K562 (cell line): ENCODE measurements around the gene PLAGL1. TPM values are rescaled to one million over a fixed set of nuclear protein-coding genes. Genes with fewer than 3 reads are reported as not detected.

Source experiments
- ATAC-seq: fragments of 200-7000 bp; cut with Tn5 transposase; 3 replicates; pipeline ENCODE4 v1.9.1; 2020; ENCODE audit warnings: moderate library complexity
- BruUV-seq: library from RNA; stranded (reverse); fragments of 400-500 nt; replicated peaks from 2 replicates; lab custom pipeline; 2021; lab: Mats Ljungman, UMichigan
- CTCF ChIA-PET: fragments of 300-600 bp; formaldehyde crosslinking; extraction: SDS; loops from one replicate; lab custom pipeline; 2021; ENCODE audit warnings: low intra/inter-chr PET ratio; lab: Yijun Ruan, JAX
- POLR2A ChIA-PET: fragments of 300-600, 350-650 bp; sonication (Branson Sonifier 250); formaldehyde crosslinking; extraction: SDS; loops from one replicate; lab custom pipeline; 2021; ENCODE audit warnings: antibody characterized with exemption, inconsistent platforms; lab: Yijun Ruan, JAX
- DNase-seq, 4 experiments: peaks; one replicate each; pipeline versions ENCODE4 v3.0.0 to v3.0.0-alpha.2; 2011 to 2018; ENCODE audit warnings: low spot score in 3 of 4, mixed read lengths in 3 of 4; ENCODE audit errors: extremely low read depth in 1 of 4
- FAIRE-seq: peaks from 2 replicates; lab custom pipeline; 2011; peaks lifted over from hg19 to GRCh38; lab: Jason Lieb, UNC
- H2AFZ ChIP-seq: 2 replicates; pipeline ENCODE4 v1.6.0; 2011; ENCODE audit warnings: low read depth, low read length, control low read depth, inconsistent platforms
- H3K27ac ChIP-seq: fragments of 200-600 bp; 3 replicates; pipeline ENCODE4 v1.8.0; 2011; ENCODE audit warnings: low read depth, mild to moderate bottlenecking, control low read depth, inconsistent platforms, low read length, moderate library complexity, mixed read lengths; ENCODE audit errors: extremely low read depth
- H3K27me3 ChIP-seq, 2 experiments: fragments of 300-600 bp in 1 of 2; 2 replicates in 1 of 2; 3 replicates in 1 of 2; pipeline versions ENCODE4 v1.6.0 to v1.8.0; 2011; ENCODE audit warnings: inconsistent platforms in 2 of 2, low read length in 2 of 2, mild to moderate bottlenecking in 1 of 2, mixed read lengths in 1 of 2, moderate library complexity in 1 of 2; ENCODE audit not compliant: control insufficient read depth in 2 of 2, insufficient read depth in 2 of 2
- H3K36me3 ChIP-seq: fragments of 300-600 bp; 3 replicates; pipeline ENCODE4 v1.8.0; 2011; ENCODE audit warnings: mild to moderate bottlenecking, low read length, inconsistent platforms; ENCODE audit not compliant: control insufficient read depth, insufficient read depth
- H3K4me1 ChIP-seq, 2 experiments: fragments of 200-600 bp in 1 of 2; replicated peaks in 1 of 2; 2 replicates in 1 of 2; 3 replicates in 1 of 2; pipeline versions ENCODE4 v1.5.1 to v1.8.0; 2011; ENCODE audit warnings: inconsistent platforms in 2 of 2, low read length in 2 of 2, mild to moderate bottlenecking in 1 of 2, mixed read lengths in 1 of 2, moderate library complexity in 1 of 2; ENCODE audit not compliant: control insufficient read depth in 2 of 2, insufficient read depth in 2 of 2
- H3K4me2 ChIP-seq: 2 replicates; pipeline ENCODE4 v1.6.1; 2011; ENCODE audit warnings: low read length, control low read depth, inconsistent platforms, mixed read lengths; ENCODE audit not compliant: insufficient read depth
- H3K4me3 ChIP-seq: fragments of 200-600 bp; sonication (generic), shearing (Covaris generic); 2 replicates; pipeline ENCODE4 v1.5.1; 2016; ENCODE audit warnings: control low read depth, inconsistent platforms
- H3K79me2 ChIP-seq: fragments of 200-600 bp; 3 replicates; pipeline ENCODE4 v1.8.0; 2011; ENCODE audit warnings: low read length, inconsistent platforms; ENCODE audit not compliant: control insufficient read depth, insufficient read depth
- H3K9ac ChIP-seq, 2 experiments: 2 replicates each; pipeline versions ENCODE4 v1.6.0 to v1.6.1; 2011; ENCODE audit warnings: low read depth in 2 of 2, low read length in 2 of 2, control low read depth in 1 of 2, inconsistent platforms in 1 of 2, mild to moderate bottlenecking in 1 of 2, mixed read lengths in 1 of 2; ENCODE audit not compliant: insufficient read depth in 1 of 2
- H3K9me1 ChIP-seq: one replicate; pipeline ENCODE4 v1.6.0; 2011; ENCODE audit warnings: inconsistent platforms, mild to moderate bottlenecking, low read length, moderate library complexity; ENCODE audit not compliant: control insufficient read depth, insufficient read depth
- H3K9me3 ChIP-seq: replicated peaks from 2 replicates; pipeline ENCODE4 v1.5.1; 2011; ENCODE audit warnings: low read depth, low read length, inconsistent platforms; ENCODE audit not compliant: control insufficient read depth, insufficient read depth
- H4K20me1 ChIP-seq: replicated peaks from 2 replicates; pipeline ENCODE4 v1.6.1; 2011; ENCODE audit warnings: low read length, inconsistent platforms, mixed read lengths; ENCODE audit not compliant: control insufficient read depth, insufficient read depth
- ARID2 ChIP-seq: fragments of 450-650 bp; IDR thresholded peaks from 2 replicates; pipeline ENCODE4 v1.6.1; 2017; ENCODE audit warnings: antibody characterized with exemption, mild to moderate bottlenecking
- ASH1L ChIP-seq: fragments of 450-650 bp; IDR thresholded peaks from 2 replicates; pipeline ENCODE4 v1.6.1; 2018; ENCODE audit warnings: borderline replicate concordance, mild to moderate bottlenecking, low read depth; ENCODE audit not compliant: partially characterized antibody
- HCFC1 ChIP-seq: IDR thresholded peaks from 2 replicates; pipeline ENCODE4 v1.6.1; 2012; ENCODE audit warnings: low read depth, low read length, improper control_type of control experiment
- HDAC3 ChIP-seq: fragments of 450-650 bp; IDR thresholded peaks from 2 replicates; pipeline ENCODE4 v1.6.1; 2018; ENCODE audit warnings: borderline replicate concordance, mild to moderate bottlenecking, moderate library complexity; ENCODE audit not compliant: partially characterized antibody
- HDGF ChIP-seq: fragments of 450-650 bp; IDR thresholded peaks from 2 replicates; pipeline ENCODE4 v1.6.1; 2016
- HNRNPUL1 ChIP-seq: fragments of 200-400 bp; formaldehyde crosslinking; IDR thresholded peaks from 2 replicates; pipeline ENCODE4 v1.6.1; 2017; ENCODE audit warnings: low read length
- KDM5B ChIP-seq: fragments of 200-600 bp; sonication (generic); IDR thresholded peaks from 2 replicates; pipeline ENCODE4 v1.6.1; 2012; ENCODE audit warnings: low read depth, mild to moderate bottlenecking, moderate library complexity, low read length, control low read depth, inconsistent platforms; ENCODE audit not compliant: insufficient replicate concordance
- MAFF ChIP-seq: IDR thresholded peaks from 2 replicates; pipeline ENCODE4 v1.6.1; 2012; ENCODE audit warnings: low read length, improper control_type of control experiment
- POLR3G ChIP-seq: IDR thresholded peaks from 2 replicates; pipeline ENCODE4 v1.6.1; 2011; ENCODE audit not compliant: insufficient read length, insufficient replicate concordance; ENCODE audit errors: extremely low read depth
- PRPF4 ChIP-seq: fragments of 200-400 bp; formaldehyde crosslinking; IDR thresholded peaks from one replicate; pipeline ENCODE4 v1.6.1; 2017; ENCODE audit warnings: low read length, low read depth, mild to moderate bottlenecking; ENCODE audit not compliant: insufficient read depth, poor library complexity, severe bottlenecking
- SP2 ChIP-seq: IDR thresholded peaks from 2 replicates; pipeline ENCODE4 v1.6.1; 2011; ENCODE audit warnings: mild to moderate bottlenecking, low read depth, low read length, moderate library complexity; ENCODE audit not compliant: poor library complexity, severe bottlenecking; ENCODE audit errors: extremely low read depth
- XRCC3 ChIP-seq: fragments of 450-650 bp; IDR thresholded peaks from 2 replicates; pipeline ENCODE4 v1.6.1; 2017; ENCODE audit warnings: mild to moderate bottlenecking, moderate library complexity
- ZNF347 ChIP-seq: fragments of 450-650 bp; formaldehyde crosslinking; IDR thresholded peaks from 2 replicates; pipeline ENCODE4 v1.4.0; 2020; ENCODE audit warnings: low read depth, mild to moderate bottlenecking, moderate library complexity
- WGBS: fragments of 100-300 bp; shearing (Covaris generic); methylation state at CpG from one replicate; pipeline ENCODE4 v1.1.6; 2016; ENCODE audit warnings: low coverage, mixed read lengths; ENCODE audit not compliant: insufficient coverage; ENCODE audit errors: missing lambda C conversion rate; 5-methylcytosine and 5-hydroxymethylcytosine counted together
- in situ Hi-C: fragments of 300-500 bp; cut with MboI; formaldehyde crosslinking; loops from 4 replicates; pipeline ENCODE4 v1.15.0; 2018; ENCODE audit warnings: inconsistent platforms, mixed read lengths
- intact Hi-C: fragments of 100-400 bp; cut with micrococcal nuclease; formaldehyde crosslinking; loops from 2 replicates; pipeline ENCODE4 v1.14.2; 2022
- polyA plus RNA-seq, 8 experiments: library from polyadenylated mRNA; depleted of rRNA in 4 of 8; stranded (reverse) in 5 of 8; unstranded in 3 of 8; fragments of >200 nt; fragmentation: Nextera tagmentation in 2 of 8; fragmentation: Illumina TruSeq in 1 of 8; extraction: Ambion mirVana in 2 of 8; extraction: Trizol in 1 of 8; gene quantifications; 2 replicates each; pipeline versions ENCODE4 v1.2.1 to v1.2.3, GENCODE V29; 2011 to 2014; ENCODE audit warnings: inconsistent platforms in 1 of 8, missing spikeins in 1 of 8
- total RNA-seq, 7 experiments: library from RNA; depleted of rRNA in 6 of 7; stranded (reverse); fragments of >200 nt in 6 of 7; fragmentation: Illumina TruSeq in 2 of 7; extraction: Trizol in 2 of 7; gene quantifications; 2 replicates each; pipeline versions ENCODE4 v1.2.1 to v1.2.3, GENCODE V29; 2011 to 2021; ENCODE audit warnings: low replicate concordance in 1 of 7
- TF ChIP-seq, protein P1 (sequence below), 2 experiments: fragments of 250-450 bp in 1 of 2; fragments of 450-650 bp in 1 of 2; sonication (Bioruptor Pico) in 1 of 2; IDR thresholded peaks; 2 replicates each; pipeline versions ENCODE4 v1.6.1 to v1.8.0; 2016 to 2021; ENCODE audit warnings: mild to moderate bottlenecking in 2 of 2, moderate library complexity in 2 of 2, missing compliant biosample characterization in 1 of 2, missing genetic modification characterization in 1 of 2
- TF ChIP-seq, protein P2 (sequence below): sonication (generic); formaldehyde crosslinking; IDR thresholded peaks from 2 replicates; pipeline ENCODE4 v1.9.0; 2022; ENCODE audit warnings: mild to moderate bottlenecking, missing genetic modification reagents
- TF ChIP-seq, protein P3 (sequence below): IDR thresholded peaks from 2 replicates; pipeline ENCODE4 v1.6.1; 2011; ENCODE audit warnings: borderline replicate concordance, low read depth, mild to moderate bottlenecking, moderate library complexity, low read length; ENCODE audit not compliant: insufficient read depth, poor library complexity, severe bottlenecking
- TF ChIP-seq, protein P4 (sequence below): fragments of 450-650 bp; IDR thresholded peaks from 2 replicates; pipeline ENCODE4 v1.7.1; 2018; ENCODE audit warnings: mild to moderate bottlenecking, low read depth; ENCODE audit not compliant: partially characterized antibody

Gene PLAGL1
- total and polyA plus RNA-seq, 9 of the 15 experiments (the other 6 are each of a cell fraction or from before 2014, with no cell fraction given) = 4.9 to 29.6 (median 13.2) TPM

DNA sequence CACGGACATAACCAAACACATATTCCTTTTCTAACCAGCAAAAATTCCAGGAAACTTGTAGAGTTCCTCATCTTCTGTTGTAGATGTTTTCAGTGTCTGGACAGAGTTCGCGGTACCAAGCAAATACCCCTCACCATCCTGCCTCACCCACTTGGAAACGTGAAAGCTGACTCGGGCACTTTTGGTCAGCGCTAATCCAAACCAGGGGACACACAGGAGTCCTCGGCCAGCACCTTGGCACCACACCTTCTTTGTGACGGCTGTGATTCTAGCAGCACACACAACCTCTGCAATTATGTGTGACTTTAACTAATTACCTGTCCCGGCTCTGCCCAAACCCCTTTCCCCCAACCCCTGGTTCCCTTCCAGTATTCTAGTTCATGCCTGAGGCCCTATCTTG lies 58.1 kb downstream of the PLAGL1 start:
- no peaks in the 10 kb centered on the region for H3K4me1 ChIP-seq
- FAIRE-seq (no peak), ATAC-seq (no peak), DNase-seq (no peak)
- H4K20me1 ChIP-seq = no peaks in the 10 kb centered on the region
- 0 out of 5 replicates have a peak, but pooled peaks cover 0 to 5% of the 10 kb centered on the region in 2 experiments for H3K27me3 ChIP-seq
- no peak overlapping the region for H3K4me3 ChIP-seq
- BruUV-seq = no TSS peak
- H3K27ac ChIP-seq = no peak overlapping the region
- in situ Hi-C loops = no loop called here
- intact Hi-C loops = no loop called here
- H3K4me2 ChIP-seq = no peak overlapping the region
- H3K9me3 ChIP-seq = no peaks in the 10 kb centered on the region
- CTCF ChIA-PET = no interaction called here
- POLR2A ChIA-PET = no interaction called here
- no peak overlapping the region for H3K9ac ChIP-seq
- H3K9me1 ChIP-seq = no peaks in the 10 kb centered on the region
- no peaks in the 10 kb centered on the region for H3K79me2 ChIP-seq
- H3K36me3 ChIP-seq = no peaks in the 10 kb centered on the region
- no peak for TF ChIP-seq MAFF
- TF ChIP-seq ARID2 = no peak
- TF ChIP-seq POLR3G = no peak
- TF ChIP-seq SP2 = no peak
- TF ChIP-seq ZNF347 = no peak
- TF ChIP-seq HDAC3 = no peak
- no peak for TF ChIP-seq HCFC1
- TF ChIP-seq, protein P1, sequence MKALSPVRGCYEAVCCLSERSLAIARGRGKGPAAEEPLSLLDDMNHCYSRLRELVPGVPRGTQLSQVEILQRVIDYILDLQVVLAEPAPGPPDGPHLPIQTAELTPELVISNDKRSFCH (CRISPR knock-in tag; IDR thresholded peaks at IDR 0.05) = no peak
- TF ChIP-seq, protein P1 (tag; IDR thresholded peaks at IDR 0.05) = no peak
- TF ChIP-seq XRCC3 = no peak
- TF ChIP-seq, protein P2, sequence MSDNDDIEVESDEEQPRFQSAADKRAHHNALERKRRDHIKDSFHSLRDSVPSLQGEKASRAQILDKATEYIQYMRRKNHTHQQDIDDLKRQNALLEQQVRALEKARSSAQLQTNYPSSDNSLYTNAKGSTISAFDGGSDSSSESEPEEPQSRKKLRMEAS (CRISPR knock-in tag) = no peak
- TF ChIP-seq, protein P3, sequence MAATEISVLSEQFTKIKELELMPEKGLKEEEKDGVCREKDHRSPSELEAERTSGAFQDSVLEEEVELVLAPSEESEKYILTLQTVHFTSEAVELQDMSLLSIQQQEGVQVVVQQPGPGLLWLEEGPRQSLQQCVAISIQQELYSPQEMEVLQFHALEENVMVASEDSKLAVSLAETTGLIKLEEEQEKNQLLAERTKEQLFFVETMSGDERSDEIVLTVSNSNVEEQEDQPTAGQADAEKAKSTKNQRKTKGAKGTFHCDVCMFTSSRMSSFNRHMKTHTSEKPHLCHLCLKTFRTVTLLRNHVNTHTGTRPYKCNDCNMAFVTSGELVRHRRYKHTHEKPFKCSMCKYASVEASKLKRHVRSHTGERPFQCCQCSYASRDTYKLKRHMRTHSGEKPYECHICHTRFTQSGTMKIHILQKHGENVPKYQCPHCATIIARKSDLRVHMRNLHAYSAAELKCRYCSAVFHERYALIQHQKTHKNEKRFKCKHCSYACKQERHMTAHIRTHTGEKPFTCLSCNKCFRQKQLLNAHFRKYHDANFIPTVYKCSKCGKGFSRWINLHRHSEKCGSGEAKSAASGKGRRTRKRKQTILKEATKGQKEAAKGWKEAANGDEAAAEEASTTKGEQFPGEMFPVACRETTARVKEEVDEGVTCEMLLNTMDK = no peak
- TF ChIP-seq ASH1L = no peak
- no peak for TF ChIP-seq HDGF
- no peak for TF ChIP-seq KDM5B
- TF ChIP-seq, protein P4, sequence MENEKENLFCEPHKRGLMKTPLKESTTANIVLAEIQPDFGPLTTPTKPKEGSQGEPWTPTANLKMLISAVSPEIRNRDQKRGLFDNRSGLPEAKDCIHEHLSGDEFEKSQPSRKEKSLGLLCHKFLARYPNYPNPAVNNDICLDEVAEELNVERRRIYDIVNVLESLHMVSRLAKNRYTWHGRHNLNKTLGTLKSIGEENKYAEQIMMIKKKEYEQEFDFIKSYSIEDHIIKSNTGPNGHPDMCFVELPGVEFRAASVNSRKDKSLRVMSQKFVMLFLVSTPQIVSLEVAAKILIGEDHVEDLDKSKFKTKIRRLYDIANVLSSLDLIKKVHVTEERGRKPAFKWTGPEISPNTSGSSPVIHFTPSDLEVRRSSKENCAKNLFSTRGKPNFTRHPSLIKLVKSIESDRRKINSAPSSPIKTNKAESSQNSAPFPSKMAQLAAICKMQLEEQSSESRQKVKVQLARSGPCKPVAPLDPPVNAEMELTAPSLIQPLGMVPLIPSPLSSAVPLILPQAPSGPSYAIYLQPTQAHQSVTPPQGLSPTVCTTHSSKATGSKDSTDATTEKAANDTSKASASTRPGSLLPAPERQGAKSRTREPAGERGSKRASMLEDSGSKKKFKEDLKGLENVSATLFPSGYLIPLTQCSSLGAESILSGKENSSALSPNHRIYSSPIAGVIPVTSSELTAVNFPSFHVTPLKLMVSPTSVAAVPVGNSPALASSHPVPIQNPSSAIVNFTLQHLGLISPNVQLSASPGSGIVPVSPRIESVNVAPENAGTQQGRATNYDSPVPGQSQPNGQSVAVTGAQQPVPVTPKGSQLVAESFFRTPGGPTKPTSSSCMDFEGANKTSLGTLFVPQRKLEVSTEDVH = no peak
- no peak for TF ChIP-seq PRPF4
- TF ChIP-seq HNRNPUL1 = no peak
- no peak overlapping the region for H2AFZ ChIP-seq
- 34% methylated on average over 9 of the region's 9 CpGs for WGBS
